GM19043 (cell line): ENCODE results near the gene DOCK10.
A peak's percentile ranks its signal among the peaks of the same experiment; 100 is the strongest.

Experiments used
- ATAC-seq: cut with Tn5 transposase; IDR thresholded peaks from one replicate; pipeline ENCODE4 v1.9.1; 2021; ENCODE audit warnings: low read depth; ENCODE audit not compliant: unreplicated experiment

The DOCK10 gene

DNA sequence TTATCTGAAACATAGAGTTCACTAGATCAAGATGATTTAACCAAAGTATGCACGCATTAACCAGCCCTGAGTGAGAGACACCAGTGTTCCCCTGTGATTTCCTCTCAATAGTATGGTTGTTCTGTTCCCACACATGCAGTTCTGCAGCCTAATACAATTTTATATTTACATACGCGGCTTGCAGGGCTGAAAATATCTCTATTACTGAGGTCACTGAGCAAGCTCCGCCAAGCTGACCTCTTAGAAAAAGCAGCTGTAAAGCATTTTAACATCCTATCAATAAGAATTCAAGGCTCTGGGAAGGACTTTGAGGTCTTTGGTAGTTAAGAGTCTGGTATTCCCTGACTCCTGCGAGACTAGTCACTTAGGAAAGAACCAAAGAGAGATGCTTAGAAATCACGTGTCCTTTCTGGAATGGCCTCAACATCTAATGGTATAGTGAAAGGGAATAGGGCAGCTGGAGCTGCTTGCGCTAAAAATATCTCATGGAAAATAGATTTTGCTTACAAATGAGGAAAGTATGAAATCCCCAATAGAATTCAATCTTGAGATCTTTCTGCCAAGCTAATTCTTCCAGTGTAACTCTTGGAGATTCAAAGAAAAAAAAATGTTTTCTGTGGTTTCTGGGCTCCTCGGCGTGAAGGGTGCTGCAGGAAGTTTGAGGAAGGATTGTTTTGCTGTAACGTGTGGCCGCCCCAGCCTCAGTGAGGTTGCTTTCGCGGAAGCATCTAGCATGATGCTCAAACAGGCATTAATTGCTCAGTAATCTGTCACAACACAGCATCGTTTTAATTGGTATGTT lies 59.2 kb downstream of the DOCK10 start:
- peak; percentile 72 for ATAC-seq

DNA sequence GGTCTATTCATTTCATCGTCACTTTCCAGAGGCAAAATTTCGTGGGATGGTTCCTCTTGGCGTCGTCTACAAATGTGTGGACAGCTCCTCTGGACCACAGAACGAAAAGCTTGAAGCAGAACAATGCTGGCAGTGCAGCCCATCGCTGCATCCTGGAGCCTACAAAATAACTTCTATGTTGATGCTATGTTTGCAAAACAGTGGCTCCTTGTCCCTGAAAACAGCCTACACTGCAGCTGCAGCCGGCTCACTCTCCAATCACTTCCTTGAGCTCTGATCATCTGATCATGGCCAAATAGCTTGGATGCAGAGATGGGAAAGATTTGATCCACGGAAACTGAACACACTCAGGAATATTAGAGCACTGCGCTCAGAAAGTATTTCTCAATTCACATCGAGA lies 60.0 kb downstream of the DOCK10 start:
- ATAC-seq = no peak

DNA sequence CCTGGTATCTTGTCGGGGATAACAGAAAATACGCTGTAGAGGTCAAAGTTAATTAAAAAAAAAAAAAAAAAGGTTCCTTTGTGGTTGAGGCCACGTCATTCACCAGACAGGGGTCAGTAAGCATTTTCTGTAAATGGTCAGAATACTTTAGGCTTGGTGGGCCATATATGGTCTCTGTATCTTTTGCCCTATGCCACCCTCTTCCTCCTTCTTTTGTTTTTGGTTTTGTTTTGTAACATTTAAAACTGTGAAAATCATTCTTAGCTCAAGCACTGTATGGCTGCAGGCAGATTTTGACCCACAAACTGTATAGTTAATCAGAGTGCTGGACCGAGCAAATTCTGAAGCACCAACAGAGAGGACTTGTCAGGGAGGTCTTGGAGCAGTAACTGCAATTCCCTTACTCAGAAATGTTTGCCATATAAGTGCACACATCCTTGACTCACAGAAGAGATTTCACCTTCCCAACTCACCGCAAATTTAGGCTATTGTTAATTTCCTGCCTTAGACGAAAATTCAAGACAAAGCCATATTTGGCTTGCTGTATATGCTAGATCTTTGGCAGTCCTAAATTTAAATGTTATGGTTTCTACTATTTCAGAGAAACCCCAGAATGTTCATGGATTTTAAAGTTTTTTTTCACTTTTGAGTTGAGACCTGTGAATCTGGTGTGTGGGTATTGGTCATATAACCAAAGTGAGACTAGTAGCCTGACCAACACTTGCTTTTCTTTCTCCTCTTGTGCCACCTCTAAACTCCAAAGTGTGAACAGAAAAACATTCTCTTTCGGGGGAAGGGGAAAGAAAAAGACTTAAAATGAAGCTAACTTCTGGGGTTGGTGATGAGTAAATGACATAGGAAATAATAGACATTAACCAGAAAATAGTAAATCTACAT lies 65.4 kb downstream of the DOCK10 start:
- ATAC-seq = peak; percentile 39

DNA sequence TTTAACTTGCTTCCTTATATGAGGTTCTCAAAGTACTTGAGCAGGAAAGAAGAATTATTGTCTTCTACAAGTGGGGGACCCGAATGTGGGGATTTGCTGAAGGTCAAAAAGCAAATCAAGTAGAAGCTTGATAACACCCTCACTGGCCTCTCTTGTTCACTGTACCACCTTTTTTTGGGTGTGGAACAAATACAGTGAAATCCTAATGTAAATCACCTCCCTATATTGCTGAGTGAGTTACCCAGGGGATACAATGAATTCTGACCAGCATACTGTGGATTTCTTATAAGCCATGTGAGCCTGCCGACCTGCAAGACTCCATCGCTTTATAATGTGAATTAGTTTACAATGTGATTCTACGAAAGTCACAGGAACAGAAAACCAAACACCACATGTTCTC lies 66.5 kb downstream of the DOCK10 start:
- ATAC-seq = no peak

DNA sequence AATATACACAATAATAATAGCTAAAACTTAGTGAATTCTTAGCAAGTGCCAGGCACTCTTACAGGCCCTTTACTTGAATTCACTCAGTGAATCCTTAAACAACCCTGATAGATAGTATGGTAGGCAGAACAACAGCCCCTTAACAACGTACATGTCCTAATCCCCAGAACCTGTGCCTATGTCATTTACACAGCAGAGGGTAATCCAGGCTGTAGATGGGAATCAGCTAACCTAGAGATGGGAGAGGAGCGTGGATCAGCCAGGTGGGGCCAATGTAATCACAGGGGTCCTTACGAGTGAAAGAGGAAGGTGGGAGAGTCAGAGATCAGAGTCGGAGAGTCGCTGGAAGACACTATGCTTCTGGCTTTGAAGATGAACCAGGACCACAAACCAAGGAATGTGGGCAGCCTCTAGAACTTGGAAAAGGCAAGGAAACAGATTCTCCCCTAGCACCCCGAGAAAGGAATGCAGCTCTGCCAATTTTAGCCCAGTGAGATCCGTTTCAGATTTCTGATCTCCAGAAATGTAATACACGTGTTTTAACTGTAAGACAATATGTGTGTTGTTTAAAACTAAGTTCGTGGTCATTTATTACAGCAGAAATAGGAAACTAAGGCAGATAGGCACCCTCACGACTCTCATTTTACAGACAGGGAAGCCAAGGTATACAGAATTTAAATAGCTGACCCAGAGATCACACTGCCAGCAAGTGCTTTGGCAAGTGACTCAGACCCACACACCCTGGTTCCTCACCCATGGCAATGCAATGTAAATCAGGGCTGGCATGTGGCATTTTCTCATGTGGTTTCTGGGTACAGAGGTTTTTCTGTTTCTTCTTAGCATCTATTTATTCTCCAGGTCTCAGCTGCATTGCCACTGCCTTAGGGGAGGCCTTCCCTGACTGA lies 68.9 kb downstream of the DOCK10 start:
- ATAC-seq = no peak

DNA sequence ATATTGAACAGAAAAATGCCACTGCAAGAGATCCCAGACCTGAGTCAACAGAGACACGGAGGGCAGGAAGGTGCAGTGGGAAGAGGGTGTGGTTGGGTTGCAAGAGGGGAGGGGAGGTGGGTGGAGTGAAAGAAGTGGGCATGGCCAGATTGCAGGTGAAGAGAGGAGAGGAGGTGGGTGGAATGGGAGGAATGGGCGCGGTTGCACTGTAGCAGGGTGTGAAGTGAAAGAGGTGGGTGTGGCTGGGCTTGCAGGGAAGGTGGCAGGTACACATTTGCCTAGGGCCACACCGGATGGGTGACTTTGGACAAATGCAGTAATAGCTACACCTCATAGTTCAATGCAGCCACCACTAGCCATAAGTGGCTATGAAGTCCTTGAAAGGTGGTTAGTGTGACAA lies 71.1 kb downstream of the DOCK10 start:
- ATAC-seq = peak; percentile 42

DNA sequence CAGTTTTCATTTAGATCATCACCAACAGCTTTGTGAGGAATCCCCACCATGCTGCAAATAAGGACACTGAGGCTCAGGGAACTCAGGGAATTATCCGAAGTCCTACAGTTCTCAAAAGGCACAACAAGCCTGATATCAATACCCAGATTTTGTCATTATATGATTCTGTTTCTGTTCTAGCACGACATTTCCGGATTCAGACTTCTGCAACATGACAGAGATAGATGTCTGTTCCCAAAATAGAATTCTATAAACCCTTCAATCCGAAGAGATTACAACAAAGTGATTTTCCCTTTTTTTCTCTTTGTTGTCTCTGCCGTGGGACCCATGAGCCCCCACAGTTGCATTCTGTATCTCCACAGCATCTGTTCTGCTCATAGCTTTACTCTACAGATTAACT lies 72.0 kb downstream of the DOCK10 start:
- ATAC-seq = peak; percentile 13

DNA sequence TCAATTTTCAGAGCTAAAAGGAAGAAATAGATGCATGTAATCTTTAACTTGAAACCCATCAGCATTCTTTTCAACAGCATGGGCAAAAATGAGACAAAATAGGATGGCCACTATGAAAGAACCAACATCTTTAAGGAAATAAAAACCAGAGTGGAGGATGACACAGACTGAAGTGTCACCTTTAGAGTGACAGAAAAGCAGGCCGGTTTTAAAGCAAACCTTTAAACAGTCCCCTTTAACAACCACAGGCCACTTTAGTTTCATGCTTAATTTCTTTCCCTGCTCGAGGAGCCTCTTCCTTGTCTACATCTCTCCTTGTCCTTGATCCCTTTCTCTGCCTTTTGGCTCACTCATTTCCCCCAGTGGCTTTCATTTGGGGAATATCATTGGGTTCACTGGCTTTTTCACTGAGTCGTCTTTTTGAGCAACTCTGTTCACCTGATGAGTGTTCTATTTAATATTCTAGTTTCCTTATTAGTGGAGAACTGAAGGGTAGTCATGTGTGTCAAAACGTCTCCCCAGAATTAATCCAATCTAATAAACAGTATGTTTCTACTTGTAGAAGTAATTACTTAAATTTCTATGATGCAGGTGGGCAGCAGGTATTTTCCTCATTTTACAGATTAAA lies 72.5 kb downstream of the DOCK10 start:
- ATAC-seq = peak; percentile 36

DNA sequence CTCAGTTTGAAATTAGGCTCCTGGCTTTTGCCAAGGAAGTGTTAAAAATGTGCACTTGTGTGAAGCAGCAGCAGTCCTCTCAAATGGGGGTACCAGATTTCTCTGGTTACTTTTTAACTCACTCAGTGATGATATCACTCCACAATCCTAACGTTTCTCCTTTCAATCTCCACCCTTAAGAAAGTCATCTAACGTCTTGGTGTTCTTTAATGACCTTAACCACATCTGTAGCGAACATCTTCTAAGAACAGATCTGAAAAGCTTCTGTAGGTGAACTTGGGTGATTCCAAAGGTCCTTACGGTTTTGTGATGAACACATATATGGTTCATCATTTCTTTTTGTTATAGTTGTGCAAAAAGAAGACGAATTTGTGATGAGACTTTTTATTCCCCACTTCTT lies 73.2 kb downstream of the DOCK10 start:
- ATAC-seq = no peak

DNA sequence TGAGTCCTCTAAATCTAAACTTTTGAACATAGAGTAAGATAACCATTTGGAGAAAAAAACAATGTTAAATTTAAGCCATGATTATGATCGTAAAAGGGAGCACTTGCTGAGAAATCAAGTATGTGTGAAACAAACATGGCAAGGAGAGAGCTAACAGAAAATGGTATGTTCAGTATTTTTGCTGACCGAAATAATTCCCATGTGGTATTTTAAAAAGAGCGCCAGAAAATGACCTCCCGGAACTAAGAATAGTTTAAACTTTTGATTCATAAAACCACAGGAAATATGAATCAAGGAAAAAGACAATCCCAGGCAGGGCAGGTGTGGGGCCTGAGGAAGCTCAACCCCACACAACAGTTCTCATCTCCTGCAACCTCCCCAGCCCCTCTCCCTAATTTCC lies 74.2 kb downstream of the DOCK10 start:
- ATAC-seq = no peak

DNA sequence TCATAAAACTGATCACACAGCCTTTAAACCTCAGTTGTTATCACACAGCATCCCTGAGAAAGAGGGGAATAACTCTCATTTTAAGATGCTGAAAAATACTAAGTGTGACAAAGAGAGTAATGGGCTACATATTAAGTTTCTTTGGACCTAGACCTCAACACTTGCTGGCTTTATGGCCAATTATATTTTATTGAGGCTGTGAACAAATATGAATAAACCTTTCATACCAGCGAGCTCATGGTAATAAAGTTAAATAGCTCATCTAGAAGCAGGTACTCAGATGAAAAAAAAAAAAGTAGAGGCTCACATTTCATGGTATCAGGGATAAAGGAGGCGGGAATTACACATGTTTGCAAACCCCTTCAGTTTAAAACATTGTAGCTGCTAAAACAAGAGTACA lies 75.7 kb downstream of the DOCK10 start:
- no peak for ATAC-seq

DNA sequence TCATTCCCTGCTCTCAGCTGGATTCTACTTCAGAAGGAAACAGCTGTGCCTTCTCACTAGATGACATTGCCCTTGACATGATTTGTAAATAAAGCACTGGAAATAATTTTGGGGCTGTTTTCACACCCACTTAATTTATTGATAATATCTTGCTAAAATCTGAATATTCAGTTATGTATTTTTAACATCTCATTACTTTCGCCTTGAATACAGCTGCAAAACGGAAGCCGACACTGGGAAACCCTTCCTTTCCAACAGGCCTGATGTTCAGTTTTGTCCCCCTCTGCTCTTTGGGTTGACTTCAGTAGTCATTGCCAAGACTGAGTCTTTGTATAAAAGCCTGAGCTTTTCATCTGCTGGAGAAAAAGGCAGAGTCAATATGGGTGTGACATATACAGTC lies 82.7 kb downstream of the DOCK10 start:
- ATAC-seq = no peak

DNA sequence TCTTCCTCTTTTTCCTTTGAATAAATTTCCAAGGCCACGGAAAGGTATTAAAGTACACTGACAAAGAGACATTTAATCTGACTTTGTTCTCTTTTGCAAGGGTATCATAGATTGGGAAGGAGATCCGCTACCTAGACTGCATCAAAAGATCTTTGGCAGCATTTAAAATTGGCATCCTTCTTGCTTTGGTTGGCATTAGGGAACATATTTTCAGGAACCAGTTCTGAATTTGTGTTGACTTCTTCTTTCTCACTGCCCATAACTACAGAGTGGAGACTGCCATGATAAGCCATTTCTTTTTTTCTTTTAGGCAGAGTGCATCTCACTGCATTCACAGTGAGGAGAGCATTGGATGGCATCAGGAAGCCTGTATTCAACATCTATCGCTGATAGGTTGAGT lies 83.4 kb downstream of the DOCK10 start:
- ATAC-seq = no peak

DNA sequence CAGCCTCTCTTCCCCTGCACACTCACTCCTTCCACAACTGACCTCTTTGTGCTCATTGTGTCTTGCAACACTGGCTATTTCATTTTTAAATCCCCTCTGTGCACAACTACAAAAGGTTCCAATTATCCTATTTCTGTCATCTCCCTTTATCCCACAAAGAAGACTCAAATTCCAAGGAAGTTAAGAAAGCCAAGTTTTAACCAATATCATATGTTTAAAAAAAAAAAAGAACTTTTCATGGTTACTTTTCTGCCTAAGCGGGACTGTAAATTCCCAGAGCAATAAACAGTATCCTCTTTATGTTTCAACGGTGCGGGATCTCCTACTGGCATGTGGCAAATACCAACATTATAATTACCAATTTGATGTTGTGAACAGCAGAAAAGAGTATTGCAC lies 83.8 kb downstream of the DOCK10 start:
- no peak for ATAC-seq

DNA sequence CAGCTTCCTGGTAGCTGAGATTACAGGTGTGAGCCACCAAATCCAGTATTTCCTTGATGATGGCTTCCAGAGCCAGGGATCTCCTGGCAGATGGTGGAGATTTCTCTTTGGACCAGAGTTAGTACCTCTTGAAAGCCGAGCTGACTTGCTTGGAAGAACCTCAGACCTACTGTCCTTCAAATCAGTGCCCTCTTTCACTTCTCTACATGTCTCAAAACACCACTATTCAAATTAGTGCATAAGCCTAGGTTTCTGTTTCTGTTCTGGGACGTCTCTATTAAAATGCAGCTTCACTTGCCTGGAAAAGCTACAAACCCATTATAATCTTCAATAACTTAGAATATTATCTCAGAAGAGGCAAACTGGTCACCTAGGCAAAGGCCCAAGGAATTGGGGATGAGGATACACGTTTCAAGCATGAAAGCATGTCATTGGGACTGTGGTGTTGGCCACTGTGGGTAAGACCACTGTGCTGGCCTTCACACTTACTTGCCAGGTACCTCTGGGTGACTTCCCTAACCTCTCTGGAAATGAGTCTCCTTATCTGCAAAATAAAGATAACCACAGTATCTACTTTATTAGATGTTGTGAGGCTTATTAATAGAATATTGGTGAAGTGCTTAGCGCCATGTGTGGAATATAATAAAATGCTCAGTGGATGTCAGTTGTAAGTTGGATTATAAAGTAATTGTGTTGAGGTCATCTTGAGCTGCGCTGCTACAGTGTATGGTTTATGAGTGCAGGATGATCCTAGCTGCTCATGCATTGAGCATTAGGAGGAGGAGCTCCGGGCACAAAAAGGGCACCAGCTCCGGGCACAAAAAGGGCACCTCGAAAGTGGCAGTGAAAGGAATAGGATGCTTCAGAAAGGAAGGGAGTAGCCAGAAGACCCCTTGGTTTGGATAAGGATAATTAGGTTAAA lies 84.5 kb downstream of the DOCK10 start:
- ATAC-seq = peak; percentile 75

DNA sequence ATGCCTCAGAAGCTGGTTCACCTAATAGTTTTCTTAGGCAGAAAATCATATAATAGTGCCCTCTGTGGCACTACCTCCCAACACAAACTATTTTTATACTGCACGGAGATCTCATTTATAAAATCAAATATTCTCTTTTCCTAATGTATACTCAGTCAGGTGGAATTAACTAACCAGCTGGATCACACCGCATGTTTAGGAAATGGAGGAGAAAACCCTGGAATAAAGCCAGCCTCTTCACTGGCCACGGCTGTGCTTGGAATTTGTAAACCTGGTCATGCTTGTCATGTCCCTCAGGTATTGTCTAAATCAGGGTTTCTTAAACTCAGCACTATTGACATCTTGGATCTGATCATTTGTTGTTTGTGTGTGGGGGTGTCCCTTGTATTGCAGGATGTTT lies 85.6 kb downstream of the DOCK10 start:
- ATAC-seq = no peak

DNA sequence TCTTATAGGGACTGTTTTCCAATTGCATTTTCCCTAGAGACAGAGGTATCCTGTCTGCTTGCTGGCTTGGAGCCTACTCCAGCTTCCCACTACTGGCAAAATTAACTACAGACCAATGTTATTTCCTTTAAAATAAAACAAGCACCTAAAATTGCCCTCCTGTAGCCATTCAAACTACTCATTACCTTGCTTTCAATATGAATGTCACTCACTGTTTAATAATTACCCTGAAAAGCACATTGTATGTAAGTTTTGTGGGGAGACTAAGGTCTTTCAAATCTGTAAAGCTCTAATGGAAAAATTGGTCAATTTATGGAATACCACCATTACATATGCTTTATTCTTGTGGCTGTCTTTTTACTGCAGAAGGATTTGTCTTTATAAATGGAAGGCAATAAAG lies 87.3 kb downstream of the DOCK10 start:
- peak; percentile 37 for ATAC-seq

DNA sequence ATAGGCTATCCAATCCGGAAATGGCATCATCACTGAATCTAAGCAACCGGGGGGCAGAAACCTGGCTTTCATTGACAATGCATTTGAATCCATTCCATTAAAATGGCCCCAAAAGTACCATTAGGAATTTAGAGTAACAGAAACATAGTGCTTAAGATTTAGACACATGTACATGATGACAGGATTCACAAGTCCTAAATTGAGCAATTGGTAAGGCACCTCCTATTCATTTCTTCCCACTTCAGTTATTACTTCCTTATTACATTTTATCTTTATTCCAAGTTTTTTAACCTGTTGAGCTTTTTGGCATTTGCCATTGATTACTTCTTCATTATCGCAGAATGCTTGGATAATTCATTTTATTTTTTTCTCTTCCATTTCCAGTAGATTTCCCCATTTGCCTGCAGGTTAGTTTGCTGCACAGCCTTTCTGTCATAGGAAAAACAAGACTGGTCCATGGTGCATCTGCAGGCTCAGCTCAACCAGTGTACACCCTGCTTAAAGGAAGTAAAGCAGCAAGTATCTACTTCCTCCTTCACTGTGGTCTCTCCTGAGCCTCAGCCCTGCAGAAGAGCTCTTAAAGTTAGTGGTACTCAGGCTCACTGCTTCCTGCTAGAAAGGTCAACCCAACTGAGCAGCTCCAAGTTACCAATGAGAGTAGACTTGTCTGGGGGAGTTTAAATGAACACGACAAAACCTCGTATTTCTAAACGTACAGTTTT lies 89.2 kb downstream of the DOCK10 start:
- ATAC-seq = peak; percentile 57
